HL-60/S4 treated with retinoic acid at 250 ng/mL for 4 days and 3 days (cell line): ENCODE data around the gene FBP1.

Source experiments
- in situ Hi-C: fragments of 300-500 bp; cut with MboI; formaldehyde crosslinking; loops from 2 replicates; pipeline ENCODE4 v1.7.0; 2022; ENCODE audit warnings: low sequenced_read_pairs

Gene FBP1

DNA sequence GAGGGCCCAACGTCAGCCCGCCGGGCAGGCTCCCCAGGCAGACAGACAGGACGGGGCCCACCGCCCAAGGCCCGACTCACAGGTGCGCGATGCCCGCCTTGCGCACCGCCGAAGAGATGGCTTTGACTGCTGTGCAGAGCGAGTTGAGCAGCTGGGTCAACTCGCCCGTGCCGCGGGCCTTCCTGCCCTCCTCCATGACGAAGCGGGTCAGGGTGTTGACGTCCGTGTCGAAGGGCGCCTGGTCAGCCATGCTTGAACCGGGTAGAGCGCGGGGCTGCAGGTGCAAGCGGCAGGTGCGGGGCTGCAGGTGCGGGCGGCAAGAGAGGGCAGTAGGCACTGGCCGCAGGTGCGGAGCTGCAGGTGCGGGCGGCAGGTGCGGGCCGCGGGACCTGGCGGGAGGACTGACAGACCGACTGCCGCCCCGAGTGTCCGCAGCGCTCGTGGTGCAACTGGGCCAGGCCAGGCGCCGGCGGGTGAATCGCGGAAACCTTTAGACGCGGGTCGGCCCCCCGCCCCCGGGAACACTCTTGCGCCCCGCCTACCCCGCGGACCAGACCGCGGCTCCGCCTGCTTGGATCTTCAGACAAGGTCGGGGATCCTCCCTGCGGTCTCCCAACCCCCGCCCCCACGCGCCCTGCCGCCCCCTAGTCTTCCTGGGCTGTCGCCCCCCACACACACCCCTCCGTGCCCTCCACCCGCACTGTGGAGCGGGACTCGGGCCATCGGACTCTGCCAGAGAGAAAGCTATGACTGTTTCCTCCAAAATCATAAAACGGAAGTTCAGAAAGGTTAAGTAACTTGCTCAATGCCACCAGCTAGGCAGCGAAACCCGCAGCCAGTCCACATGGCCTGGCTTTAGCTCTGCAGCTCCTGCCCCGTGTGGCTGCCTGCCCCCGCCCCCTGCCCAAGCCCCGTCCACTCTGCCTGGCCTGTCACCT, at the start of gene FBP1:
Gene FBP1, minus strand, starts transcription at position 458 of the 938 bp plus-strand sequence. Its CDS starts 208 bp downstream, at position 250.
- in situ Hi-C loops: no loop called here

DNA sequence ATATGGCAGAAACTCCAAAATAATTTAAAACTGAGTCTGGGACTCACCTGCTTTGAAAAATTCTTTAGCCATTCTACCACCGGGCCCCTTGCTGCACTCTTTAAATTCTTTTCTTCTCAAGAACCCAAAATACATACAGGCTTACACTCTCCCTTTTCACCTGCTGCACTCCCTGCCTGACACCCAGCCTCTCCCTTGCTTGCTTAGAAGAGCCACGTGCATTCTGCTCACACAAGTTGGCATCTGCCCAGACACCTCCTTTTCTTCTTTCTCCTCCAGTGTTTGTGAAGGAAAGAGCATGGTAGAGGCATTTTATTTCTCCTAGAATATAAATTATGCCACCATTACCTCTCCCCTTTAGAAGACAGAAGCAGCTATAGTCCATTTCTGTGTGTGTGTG, 48.1 kb upstream of the FBP1 start:
- in situ Hi-C loops: loop anchor here (25.0 kb wide), 3 partner anchors 100 to 1525 kb away; no protein-coding TSS in a partner anchor

DNA sequence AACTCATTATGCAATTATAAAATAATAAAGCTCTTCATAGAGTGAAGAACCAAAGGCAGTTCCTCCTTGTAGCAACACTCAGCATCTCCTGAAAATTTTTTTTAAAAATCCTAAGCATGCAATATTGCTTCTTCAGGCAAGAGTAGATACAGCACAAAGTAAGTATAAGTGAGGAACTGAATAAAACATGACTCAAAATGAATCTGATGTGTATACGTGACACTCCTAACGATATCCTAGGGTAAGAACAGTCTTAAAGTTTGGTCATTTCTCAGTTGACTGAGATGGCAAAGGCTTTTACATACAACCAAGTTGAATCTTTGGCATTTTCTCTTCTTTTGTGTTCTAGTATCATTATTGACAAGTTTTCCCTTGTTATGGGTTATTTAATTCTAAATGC, 46.0 kb upstream of the FBP1 start:
- in situ Hi-C loops: loop anchor here (25.0 kb wide), 3 partner anchors 102 to 1527 kb away; no protein-coding TSS in a partner anchor

DNA sequence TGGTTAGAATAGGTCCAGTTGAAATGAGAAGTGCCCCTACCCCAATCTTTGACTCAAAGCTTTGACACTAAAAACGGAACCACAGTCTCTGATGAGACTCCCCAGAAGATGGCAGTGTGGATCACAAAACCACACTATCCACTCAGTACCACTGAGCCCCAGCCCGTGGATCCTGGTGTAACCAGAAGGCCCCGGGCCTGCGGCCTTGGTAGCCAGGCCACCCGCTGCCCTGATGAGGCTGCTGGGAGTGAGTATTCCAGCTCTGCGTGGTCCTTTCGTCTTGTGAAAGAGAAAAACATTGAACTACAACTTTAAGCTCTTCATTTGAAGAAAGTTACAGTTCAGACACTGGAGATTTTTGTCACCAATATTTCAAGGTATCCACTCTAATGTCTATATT, 42.2 kb upstream of the FBP1 start:
- in situ Hi-C loops: loop anchor here (25.0 kb wide), 3 partner anchors 106 to 1531 kb away; no protein-coding TSS in a partner anchor

DNA sequence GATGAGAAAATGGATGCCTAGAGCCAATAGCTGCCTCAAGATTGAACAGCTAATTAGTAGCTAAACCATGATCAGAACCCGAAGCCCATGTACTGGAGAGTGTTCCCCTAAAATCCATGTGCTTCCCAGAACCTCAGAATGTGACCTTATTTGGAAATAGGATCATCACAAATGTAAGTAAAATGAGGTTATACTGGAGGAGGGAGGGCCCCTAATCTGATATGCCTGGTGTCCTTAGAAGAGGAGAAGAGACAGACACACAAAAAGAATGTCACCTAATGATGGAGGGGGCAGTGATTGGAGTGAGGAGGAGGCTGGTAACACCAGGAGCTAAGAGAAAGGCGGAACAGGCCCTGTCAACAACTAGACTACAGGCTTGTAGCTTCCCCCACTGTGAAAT, 41.3 kb upstream of the FBP1 start:
- in situ Hi-C loops: loop anchor here (25.0 kb wide), 3 partner anchors 107 to 1532 kb away; no protein-coding TSS in a partner anchor

DNA sequence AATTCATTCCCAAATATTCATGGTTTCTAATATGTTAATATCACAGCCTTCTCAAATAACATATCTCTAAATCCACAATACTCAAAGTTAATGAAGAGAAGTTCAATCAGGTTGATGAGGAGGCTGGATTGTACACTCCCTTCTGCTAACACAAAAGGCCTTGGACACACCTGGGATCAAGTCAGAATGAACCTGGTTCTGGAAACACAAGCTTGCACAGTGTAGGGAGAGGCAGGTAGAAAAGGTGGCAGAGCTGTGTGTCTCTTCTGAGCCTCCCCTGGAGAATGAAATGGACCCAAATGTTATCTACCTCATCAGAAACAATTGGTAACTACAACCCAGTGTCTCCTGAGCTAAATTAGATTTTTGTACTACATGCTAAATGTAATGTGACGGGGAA, 40.7 kb upstream of the FBP1 start:
- in situ Hi-C loops: loop anchor here (25.0 kb wide), 3 partner anchors 107 to 1532 kb away; no protein-coding TSS in a partner anchor

DNA sequence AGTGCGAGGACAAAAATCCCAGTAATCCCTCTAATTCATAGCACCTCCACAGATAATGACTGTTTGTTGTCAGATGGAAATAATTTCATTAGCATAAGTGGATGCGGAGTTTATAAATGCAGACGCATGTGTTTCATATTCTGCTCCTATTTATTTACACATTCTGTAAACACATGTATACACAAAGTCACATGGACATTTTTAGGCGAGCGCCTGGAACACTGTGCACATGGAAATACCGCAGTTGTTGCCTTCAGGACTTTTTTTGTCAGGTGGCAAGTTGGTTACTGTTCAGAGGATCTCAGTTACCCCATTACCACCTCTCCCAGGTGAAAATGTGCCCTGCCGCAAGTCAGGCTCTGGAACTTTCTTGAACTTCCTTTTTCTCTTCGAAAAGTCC, 40.3 kb upstream of the FBP1 start:
- in situ Hi-C loops: loop anchor here (25.0 kb wide), 3 partner anchors 108 to 1533 kb away; no protein-coding TSS in a partner anchor

DNA sequence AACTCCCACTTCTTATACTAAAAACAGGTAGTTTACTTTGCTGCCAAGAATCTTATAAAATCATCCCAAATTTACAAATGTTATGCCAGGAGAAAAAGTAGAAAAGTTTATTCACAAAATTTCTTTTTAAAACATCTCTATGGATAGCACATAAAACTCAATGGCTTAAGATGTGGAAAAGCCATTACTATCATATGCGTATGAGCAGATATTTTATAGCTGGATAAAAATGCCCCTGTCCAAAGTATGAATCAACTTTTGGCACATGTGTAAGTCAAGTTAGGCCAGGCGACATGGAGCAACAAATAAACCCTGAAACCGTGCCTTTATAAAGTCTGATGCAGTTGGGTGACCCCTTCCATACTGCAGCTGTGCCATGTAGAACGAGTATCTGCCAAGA, 38.6 kb upstream of the FBP1 start:
- in situ Hi-C loops: loop anchor here (25.0 kb wide), 3 partner anchors 109 to 1534 kb away; no protein-coding TSS in a partner anchor

DNA sequence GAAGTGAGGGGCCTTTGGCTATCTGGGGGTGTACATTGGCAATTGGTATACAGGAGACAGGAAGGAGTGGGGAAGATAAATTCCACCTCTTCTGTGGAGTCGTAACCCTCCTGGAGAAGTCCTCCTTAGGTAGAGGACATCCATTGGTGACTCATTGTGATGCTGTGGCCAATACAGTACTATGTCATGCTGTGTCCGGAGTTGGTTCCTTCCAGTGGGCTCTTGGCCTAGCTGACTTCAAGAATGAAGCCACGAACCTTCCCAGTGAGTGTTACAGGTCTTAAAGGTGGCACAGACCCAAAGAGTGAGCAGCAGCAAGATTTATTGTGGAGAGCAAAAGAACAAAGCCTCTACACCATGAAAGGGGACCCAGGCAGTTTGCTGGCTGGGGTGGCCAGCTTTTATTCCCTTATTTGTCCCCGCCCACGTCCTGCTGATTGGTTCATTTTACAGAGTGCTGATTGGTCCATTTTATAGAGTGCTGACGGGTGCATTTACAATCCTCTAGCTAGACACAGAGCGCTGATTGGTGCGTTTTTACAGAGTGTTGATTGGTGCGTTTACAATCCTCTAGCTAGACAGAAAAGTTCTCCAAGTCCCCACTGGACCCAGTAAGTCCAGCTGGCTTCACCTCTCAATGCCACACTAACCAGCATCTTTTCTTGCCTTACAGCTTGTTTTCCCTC, 37.3 kb upstream of the FBP1 start:
- in situ Hi-C loops: loop anchor here (25.0 kb wide), 3 partner anchors 111 to 1536 kb away; no protein-coding TSS in a partner anchor

DNA sequence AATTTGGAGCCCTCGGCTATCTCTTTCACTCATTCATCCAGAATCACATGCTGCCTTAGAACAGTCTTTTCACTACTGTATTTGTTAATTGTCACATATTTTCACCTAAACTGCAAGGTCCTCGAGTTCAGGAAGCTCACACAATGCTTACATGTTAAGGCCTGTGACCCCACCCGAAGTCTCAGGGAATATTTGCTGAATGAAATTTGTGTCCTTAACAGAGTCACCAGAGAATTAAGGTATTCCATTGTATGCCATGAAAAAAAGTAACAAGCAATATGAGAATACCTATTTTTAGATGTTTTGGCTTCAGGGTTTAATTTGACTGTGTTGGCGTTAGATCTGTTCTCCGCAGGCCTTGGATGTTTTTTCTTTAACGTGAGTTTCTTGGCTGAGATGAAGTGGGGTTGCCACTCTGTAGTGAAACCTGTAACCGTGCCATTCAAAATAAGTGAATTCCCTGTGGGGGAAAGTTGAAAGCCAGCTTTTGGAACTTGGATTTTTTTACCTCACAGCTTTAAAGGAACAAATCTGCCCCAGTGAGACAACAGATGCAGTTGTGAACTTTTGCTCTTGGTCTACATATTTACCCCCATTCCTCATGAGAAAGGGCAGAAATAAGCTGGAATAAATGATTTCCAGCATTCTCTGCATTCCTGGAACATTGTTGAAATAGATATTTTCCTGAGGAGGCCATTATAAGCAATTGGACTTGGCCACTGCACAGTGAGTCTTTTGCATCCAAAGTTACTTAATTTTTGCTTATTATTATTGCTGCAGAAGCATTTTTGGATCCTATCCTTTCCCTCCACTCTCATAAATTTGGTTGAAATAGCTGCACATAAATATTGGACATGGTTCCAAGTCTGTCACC, 35.9 kb upstream of the FBP1 start:
- in situ Hi-C loops: loop anchor here (25.0 kb wide), 3 partner anchors 112 to 1537 kb away; no protein-coding TSS in a partner anchor

DNA sequence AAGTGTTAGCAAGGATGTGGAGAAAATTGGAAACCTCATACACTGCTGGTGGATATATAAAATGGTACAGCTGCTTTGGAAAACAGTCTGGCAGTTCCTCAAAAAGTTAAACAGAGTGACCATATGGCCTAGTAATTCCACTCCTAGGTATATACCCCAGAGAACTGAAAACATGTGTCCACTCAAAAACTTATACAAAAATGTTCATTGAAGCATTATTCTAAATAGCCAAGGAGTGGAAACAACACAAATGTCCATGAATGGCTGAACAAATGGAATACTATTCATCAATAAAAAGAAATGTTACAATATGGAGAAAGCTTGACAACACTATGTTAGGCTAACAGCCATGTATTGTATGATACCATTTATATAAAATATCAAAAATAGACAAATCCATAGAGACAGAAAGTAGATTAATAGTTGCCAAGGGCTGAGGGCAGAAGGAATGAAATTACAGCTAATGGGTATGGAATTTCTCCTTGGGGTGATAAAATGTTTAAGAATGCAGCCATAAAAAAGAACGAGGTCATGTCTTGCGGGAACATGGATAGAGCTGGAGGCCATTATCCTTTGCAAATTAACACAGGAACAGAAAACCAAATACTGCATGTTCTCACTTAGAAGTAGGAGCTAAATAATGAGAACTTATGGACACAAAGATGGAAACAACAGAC, 33.6 kb upstream of the FBP1 start:
- in situ Hi-C loops: no loop called here

DNA sequence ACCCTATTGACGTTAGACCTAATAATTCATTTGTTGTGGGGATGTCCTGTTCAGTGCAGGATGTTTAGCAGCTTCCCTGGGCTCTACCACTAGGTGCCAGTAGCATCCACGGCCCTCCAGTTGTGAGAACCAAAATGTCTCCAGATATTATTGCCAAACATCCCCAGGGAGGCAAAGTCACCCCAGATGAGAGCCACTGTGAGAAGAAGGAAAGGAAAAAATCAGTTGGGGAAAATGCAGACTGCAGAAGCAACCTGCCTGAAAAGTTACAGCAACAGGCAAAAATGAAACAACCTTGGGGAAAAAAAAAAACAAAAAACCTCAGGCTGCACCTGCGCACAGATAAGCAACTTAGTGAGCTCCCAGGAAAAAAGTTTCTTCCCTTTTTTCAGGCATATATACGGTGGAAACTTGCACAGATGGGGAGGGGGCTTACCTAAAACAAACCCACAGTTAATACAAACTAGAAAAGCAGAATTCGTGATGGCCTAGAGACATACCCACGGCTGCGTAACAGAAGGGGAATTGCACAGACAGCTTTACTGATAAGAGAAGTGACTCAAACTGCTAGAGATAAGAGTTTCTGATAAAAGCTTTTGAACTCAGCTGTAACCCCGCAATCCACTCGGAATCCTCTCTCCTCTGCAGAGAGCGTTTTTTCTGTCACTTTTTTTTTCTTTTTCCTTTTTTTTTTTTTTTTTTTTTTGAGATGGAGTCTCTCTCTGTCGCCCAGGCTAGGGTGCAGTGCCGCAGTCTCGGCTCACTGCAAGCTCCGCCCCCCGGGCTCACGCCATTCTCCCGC, 29.8 kb upstream of the FBP1 start:
- in situ Hi-C loops: no loop called here

DNA sequence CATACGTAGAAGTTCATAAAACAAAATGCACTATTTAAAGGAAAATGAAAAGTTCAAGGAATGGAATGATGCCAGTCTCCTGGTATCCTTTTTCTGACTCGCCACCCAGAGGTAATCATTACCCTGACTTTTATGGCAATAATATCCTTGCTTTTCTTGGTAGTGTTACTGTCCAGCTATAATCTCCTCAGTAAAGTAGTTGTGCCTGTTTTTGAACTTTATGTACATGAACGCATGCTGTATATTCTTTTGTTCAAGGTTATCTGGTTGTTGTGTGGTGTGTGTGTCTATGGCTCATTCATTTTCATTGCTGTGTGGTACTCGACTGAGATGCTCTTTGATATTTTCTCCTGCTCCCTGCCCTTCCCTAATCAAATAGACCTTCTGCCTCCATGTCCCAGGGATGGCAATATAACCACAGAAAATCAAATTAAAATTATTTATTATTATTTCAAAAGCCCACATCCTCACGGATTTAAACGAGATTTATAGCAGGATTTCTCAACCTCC, 29.2 kb upstream of the FBP1 start:
- in situ Hi-C loops: no loop called here

DNA sequence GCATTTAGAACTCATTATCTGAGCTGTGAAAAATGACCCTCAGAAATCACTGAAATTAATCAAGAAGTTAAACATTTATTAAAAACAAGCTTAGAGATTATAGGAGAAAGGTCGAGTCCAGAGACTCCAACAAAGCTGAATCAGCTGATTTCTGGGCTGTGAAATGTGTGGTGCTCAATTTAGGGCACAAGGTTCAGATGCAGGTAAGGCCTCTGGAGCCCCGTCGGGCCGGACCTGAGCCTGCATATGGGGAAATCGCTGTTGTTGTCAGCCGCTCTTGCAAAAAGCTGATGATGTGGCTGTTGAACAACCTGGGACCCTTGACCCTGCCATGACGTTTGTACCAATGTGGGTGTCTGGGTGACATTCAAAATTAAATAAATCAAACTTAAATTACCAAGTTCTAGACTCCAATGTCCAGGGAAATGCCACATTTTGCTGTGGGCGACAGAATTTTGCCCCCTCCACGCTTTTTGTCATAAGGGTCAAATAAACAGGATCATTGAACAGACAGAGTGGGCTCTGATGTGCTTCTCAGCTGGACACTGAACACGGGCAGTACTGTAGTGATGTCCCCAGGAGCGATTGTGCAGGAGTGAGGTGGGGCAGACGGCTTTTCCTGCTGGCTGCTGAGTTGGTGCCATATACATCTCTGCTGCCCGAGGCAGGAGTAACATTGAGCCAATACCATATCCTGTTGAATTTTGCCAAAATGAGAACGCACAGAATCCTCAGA, 27.2 kb upstream of the FBP1 start:
- in situ Hi-C loops: no loop called here

DNA sequence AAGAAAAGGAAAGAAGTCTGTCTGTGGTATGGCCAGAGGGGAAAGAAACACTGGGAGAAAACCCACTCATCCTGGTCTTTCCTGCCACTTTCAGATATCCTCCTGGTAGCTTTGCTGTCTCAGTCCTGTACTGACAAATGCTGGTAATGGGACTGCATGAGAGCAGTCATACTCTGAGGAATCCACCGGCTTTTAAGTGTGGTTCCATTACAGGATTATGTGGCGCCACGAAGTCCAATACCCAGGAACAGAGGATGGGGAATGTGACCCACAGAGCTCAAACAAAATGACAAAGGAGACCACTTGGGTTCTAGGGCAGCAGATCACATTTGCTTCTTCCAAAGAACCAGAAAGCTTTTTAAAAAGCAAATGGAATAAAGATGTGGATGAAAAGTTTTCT, 26.3 kb upstream of the FBP1 start:
- in situ Hi-C loops: no loop called here

DNA sequence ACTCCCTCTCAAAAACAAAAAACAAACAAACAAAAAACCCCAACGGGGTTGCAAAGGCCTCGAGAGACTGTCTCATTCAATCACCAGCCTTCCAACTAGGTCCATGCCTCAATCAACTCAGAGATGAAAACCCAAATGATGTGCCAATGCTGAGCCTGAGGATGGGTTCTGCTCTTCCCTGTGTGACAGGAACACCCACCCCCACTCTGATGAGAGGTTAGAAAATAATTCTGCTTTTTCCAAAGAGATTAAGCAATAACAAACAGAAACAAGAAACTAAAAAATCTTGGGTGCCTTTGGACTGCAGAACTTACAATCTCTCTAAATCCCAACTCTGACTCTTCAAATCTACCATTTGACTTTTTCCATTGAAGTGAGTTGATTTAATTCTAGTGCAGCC, 25.5 kb upstream of the FBP1 start:
- in situ Hi-C loops: no loop called here

DNA sequence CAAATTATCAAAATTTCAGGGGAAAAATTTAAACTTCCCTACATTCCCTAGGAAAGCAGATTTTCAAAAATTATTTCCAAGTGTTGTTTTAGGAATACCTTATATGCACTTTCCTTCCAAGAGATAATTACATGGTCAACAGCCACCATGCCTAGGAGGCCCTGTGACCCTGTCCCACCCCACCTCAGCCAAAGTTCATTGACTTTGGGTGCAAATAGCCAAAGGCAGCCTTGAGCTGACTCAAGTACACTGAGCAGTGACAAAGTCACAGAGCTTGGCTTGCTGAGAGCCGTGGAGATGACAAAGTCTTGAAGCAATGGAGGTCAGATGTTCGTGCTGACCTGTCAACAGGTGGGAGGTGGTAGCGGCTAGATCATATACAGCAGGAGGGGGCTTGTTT, 24.3 kb upstream of the FBP1 start:
- in situ Hi-C loops: no loop called here

DNA sequence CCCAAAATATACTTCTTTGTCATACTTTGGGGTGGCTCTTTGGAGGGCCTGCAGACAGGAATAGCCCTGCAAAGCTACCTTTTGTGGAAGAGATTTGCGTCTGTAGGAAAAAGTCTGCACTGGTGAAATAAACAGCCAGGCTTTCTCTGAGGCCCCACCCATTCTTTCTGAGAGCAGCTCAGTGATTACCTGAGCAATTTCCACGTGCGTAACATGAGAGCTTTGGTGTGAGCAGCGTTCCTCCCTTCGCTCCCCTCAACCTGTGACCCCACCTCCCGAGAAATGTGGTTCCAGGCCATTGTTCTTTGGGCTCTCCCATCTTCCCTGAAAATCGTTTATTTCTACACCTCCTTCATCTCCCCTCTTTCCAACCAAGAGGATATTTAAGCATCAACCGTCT, 23.8 kb upstream of the FBP1 start:
- in situ Hi-C loops: no loop called here
